Breast epithelium (tissue), 4 donors: ENCODE data around the gene WSB2. TPM values are rescaled to one million over a fixed set of nuclear protein-coding genes. Genes with fewer than 3 reads are reported as not detected.

Experiments
- DNase-seq, 2 donors: peaks; one replicate each; pipeline ENCODE4 v3.0.0-alpha.2; 2019; ENCODE audit warnings: low spot score in 2 of 2
- H3K27ac ChIP-seq, 2 donors: fragments of 200-600 bp; sonication (generic) in 1 of 2; one replicate each; pipeline ENCODE4 v1.5.1; 2016 to 2019; ENCODE audit warnings: mild to moderate bottlenecking in 1 of 2
- H3K27me3 ChIP-seq, 2 donors: fragments of 200-600 bp; sonication (generic) in 1 of 2; one replicate each; pipeline versions ENCODE4 v1.5.1 to v1.6.0; 2017 to 2019; ENCODE audit warnings: control low read depth in 1 of 2, mild to moderate bottlenecking in 1 of 2
- H3K36me3 ChIP-seq: fragments of 200-600 bp; one replicate; pipeline ENCODE4 v1.5.1; 2019
- H3K4me1 ChIP-seq, 2 donors: fragments of 200-600 bp; sonication (generic); one replicate each; pipeline ENCODE4 v1.5.1; 2016 to 2019; ENCODE audit warnings: control low read depth in 1 of 2
- H3K4me3 ChIP-seq, 3 donors: fragments of 200-600 bp; sonication (generic); 1 replicate in 2 of 3; 2 replicates in 1 of 3; pipeline ENCODE4 v1.5.1; 2016 to 2019; ENCODE audit warnings: mild to moderate bottlenecking in 3 of 3, moderate library complexity in 2 of 3
- H3K9me3 ChIP-seq, 2 donors: fragments of 200-600 bp; sonication (generic) in 1 of 2; one replicate each; pipeline ENCODE4 v1.5.1; 2016 to 2019; ENCODE audit warnings: control low read depth in 1 of 2
- POLR2A ChIP-seq: fragments of 450-650 bp; IDR thresholded peaks from one replicate; pipeline ENCODE4 v1.6.1; 2016; ENCODE audit warnings: antibody characterized with exemption, mild to moderate bottlenecking, moderate library complexity
- POLR2AphosphoS5 ChIP-seq, 3 donors: sonication (generic); formaldehyde crosslinking; IDR thresholded peaks; one replicate each; pipeline ENCODE4 v1.6.1; 2017; ENCODE audit warnings: antibody characterized with exemption in 3 of 3
- intact Hi-C: fragments of 100-400 bp; cut with DNase I; formaldehyde crosslinking; loops from one replicate; pipeline ENCODE4 v1.15.1; 2023; ENCODE audit warnings: low total_unique reads
- total RNA-seq, 3 donors: library from RNA; depleted of rRNA; stranded (reverse); fragments of >200 nt; gene quantifications; one replicate each; pipeline ENCODE4 v1.1.0, GENCODE V29; 2016
- TF ChIP-seq, protein P1 (sequence below), 3 donors: fragments of 450-650 bp; IDR thresholded peaks; one replicate each; pipeline ENCODE4 v1.5.1; 2016 to 2017; ENCODE audit warnings: antibody characterized with exemption in 3 of 3, mild to moderate bottlenecking in 3 of 3, moderate library complexity in 3 of 3

WSB2 gene
- total RNA-seq, 3 donors from 2014 or later: 26.2 to 51.4 (median 40.0) TPM

DNA sequence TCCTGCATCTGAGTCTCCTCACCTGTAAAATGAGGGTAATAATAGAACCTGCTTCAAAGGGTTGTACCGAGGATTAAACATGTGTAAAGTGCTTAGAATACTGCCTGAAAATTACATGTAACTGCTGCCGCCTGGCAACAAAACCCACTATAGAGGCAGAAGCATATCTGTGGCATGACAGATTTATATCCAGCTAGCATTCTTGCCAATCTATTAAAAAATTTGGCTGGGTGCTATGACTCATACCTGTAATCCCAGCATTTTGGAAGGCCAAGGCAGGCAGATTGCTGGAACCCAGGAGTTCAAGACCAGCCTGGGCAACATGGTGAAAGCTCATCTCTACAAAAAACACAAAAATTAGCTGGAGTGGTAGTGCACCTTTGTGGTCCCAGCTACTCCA, 75.8 kb downstream of the WSB2 start:
- no peaks in the 10 kb centered on the region for H3K27me3 ChIP-seq

More for the DNA sequence above, 75.8 kb downstream of the WSB2 start:
- no peak overlapping the region for H3K27ac ChIP-seq
- H3K36me3 ChIP-seq: no peaks in the 10 kb centered on the region
- intact Hi-C loops: no loop called here
- DNase-seq: no peak
- no peak overlapping the region for H3K4me3 ChIP-seq
- no peaks in the 10 kb centered on the region for H3K9me3 ChIP-seq
- no peak for TF ChIP-seq POLR2AphosphoS5 (IDR thresholded peaks at IDR 0.05)
- no peak for TF ChIP-seq POLR2A
- TF ChIP-seq, protein P1, sequence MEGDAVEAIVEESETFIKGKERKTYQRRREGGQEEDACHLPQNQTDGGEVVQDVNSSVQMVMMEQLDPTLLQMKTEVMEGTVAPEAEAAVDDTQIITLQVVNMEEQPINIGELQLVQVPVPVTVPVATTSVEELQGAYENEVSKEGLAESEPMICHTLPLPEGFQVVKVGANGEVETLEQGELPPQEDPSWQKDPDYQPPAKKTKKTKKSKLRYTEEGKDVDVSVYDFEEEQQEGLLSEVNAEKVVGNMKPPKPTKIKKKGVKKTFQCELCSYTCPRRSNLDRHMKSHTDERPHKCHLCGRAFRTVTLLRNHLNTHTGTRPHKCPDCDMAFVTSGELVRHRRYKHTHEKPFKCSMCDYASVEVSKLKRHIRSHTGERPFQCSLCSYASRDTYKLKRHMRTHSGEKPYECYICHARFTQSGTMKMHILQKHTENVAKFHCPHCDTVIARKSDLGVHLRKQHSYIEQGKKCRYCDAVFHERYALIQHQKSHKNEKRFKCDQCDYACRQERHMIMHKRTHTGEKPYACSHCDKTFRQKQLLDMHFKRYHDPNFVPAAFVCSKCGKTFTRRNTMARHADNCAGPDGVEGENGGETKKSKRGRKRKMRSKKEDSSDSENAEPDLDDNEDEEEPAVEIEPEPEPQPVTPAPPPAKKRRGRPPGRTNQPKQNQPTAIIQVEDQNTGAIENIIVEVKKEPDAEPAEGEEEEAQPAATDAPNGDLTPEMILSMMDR (IDR thresholded peaks at IDR 0.05): no peak
- H3K4me1 ChIP-seq: no peaks in the 10 kb centered on the region

Other genes starting within 250 kb of the WSB2 start
- gene KSR2, start 92.2 kb downstream of the WSB2 start, total RNA-seq: 1 to 10 TPM in 1 of 3 donors, under 1 TPM in 2; under 0.01 to 1.9 (median 0.33) TPM
- gene RFC5, start 44.5 kb downstream of the WSB2 start, total RNA-seq: 10 to 100 TPM in 2 of 3 donors, 1 to 10 TPM in 1; 9.3 to 19.3 (median 16.1) TPM
- gene VSIG10, start 42.8 kb upstream of the WSB2 start, total RNA-seq: 10 to 100 TPM; 30.2 to 39.3 (median 34.1) TPM
- 100 to 1,000 TPM; 373 to 507 (median 440) TPM for gene PEBP1, start 74.9 kb upstream of the WSB2 start, total RNA-seq